NOMO-1 (cell line): ENCODE results near the gene CASP7.

Source experiments
- DNase-seq, 2 experiments: peaks; one replicate each; lab custom pipeline; 2025; ENCODE audit not compliant: unreplicated experiment in 2 of 2; lab: John Stamatoyannopoulos, UW

Gene CASP7

GRCh38 chr10:113665806-113666354 is 13.8 kb upstream of the CASP7 start:
- DNase-seq = no peak

- peak; percentile 3 to 21 for DNase-seq
Observed at GRCh38 chr10:113666682-113667252, 12.9 kb upstream of the CASP7 start.

- DNase-seq = peak; percentile 67 to 71
Observed at GRCh38 chr10:113680190-113681111, 739 bp downstream of the CASP7 start.

- DNase-seq = no peak
Observed at GRCh38 chr10:113681533-113682470, 2.1 kb downstream of the CASP7 start.

GRCh38 chr10:113683300-113683699 is 3.6 kb downstream of the CASP7 start:
- DNase-seq = peak; percentile 42 to 50

GRCh38 chr10:113686028-113686427 is 6.3 kb downstream of the CASP7 start:
- DNase-seq = no peak

GRCh38 chr10:113687037-113687436 is 7.3 kb downstream of the CASP7 start:
- DNase-seq = no peak

GRCh38 chr10:113689057-113689456 is 9.3 kb downstream of the CASP7 start:
- no peak for DNase-seq

- DNase-seq = no peak
Observed at GRCh38 chr10:113689574-113689973, 9.9 kb downstream of the CASP7 start.

GRCh38 chr10:113690749-113691148 is 11.0 kb downstream of the CASP7 start:
- no peak for DNase-seq

- DNase-seq = no peak
Observed at GRCh38 chr10:113691381-113691780, 11.7 kb downstream of the CASP7 start.

- DNase-seq = no peak
Observed at GRCh38 chr10:113692271-113692670, 12.6 kb downstream of the CASP7 start.

GRCh38 chr10:113693348-113693747 is 13.6 kb downstream of the CASP7 start:
- no peak for DNase-seq

GRCh38 chr10:113695691-113696090 is 16.0 kb downstream of the CASP7 start:
- no peak for DNase-seq

GRCh38 chr10:113697595-113697994 is 17.9 kb downstream of the CASP7 start:
- no peak for DNase-seq

GRCh38 chr10:113704637-113705343 is 25.1 kb downstream of the CASP7 start:
- peak in 1 of 2 experiments; percentile 2 for DNase-seq

- DNase-seq = no peak
Observed at GRCh38 chr10:113705344-113705652, 25.6 kb downstream of the CASP7 start.

GRCh38 chr10:113706623-113707022 is 26.9 kb downstream of the CASP7 start:
- DNase-seq = no peak

- no peak for DNase-seq
Observed at GRCh38 chr10:113708640-113709039, 28.9 kb downstream of the CASP7 start.

GRCh38 chr10:113709221-113709838 is 29.6 kb downstream of the CASP7 start:
- no peak for DNase-seq
